A549 (cell line): ENCODE results near the gene CDC42BPB. TPM values are rescaled to one million over a fixed set of nuclear protein-coding genes. Genes with fewer than 3 reads are reported as not detected.

ENCODE experiments used
- ATAC-seq, 2 experiments: fragments of 200-7000 bp in 1 of 2; fragments of >200 bp in 1 of 2; cut with Nextera tagmentation in 1 of 2; cut with Tn5 transposase in 1 of 2; 3 replicates each; pipeline versions ENCODE4 v1.8.0 to v1.9.1; 2018 to 2020; ENCODE audit warnings: mild to moderate bottlenecking in 1 of 2, moderate library complexity in 1 of 2
- CTCF ChIA-PET: fragments of 300-600 bp; sonication (Branson Sonifier 250); formaldehyde crosslinking; extraction: SDS; loops from one replicate; lab custom pipeline; 2021; ENCODE audit warnings: antibody characterized with exemption, inconsistent platforms; lab: Yijun Ruan, JAX
- POLR2A ChIA-PET: fragments of 350-600 bp; formaldehyde crosslinking; extraction: SDS; loops from one replicate; lab custom pipeline; 2021; ENCODE audit warnings: antibody characterized with exemption, inconsistent platforms; lab: Yijun Ruan, JAX
- DNase-seq, 2 experiments: peaks; one replicate each; pipeline versions ENCODE4 v3.0.0 to v3.0.0-alpha.2; 2011 to 2016; ENCODE audit warnings: low read depth in 1 of 2, low spot score in 1 of 2
- FAIRE-seq: peaks from 2 replicates; lab custom pipeline; 2011; peaks lifted over from hg19 to GRCh38; lab: Jason Lieb, UNC
- H3K27ac ChIP-seq, 2 experiments: fragments of >200 bp; sonication (Bioruptor Twin); formaldehyde crosslinking; 3 replicates each; pipeline ENCODE4 v1.5.1; 2016 to 2017
- H3K4me1 ChIP-seq: fragments of >200 bp; sonication (Bioruptor Twin); formaldehyde crosslinking; 3 replicates; pipeline ENCODE4 v1.6.1; 2016
- H3K4me2 ChIP-seq: fragments of >200 bp; sonication (Bioruptor Twin); formaldehyde crosslinking; 3 replicates; pipeline ENCODE4 v1.6.1; 2016
- H3K4me3 ChIP-seq: fragments of >200 bp; sonication (Bioruptor Twin); formaldehyde crosslinking; 3 replicates; pipeline ENCODE4 v1.5.1; 2016
- H3K9me3 ChIP-seq: fragments of >200 bp; sonication (Bioruptor Twin); formaldehyde crosslinking; 3 replicates; pipeline ENCODE4 v1.6.1; 2016
- BHLHE40 ChIP-seq: IDR thresholded peaks from 2 replicates; pipeline ENCODE4 v1.6.1; 2012; ENCODE audit warnings: low read depth, low read length, inconsistent platforms
- CEBPB ChIP-seq, 2 experiments: fragments of >200 bp in 1 of 2; sonication (Bioruptor Twin) in 1 of 2; formaldehyde crosslinking in 1 of 2; IDR thresholded peaks; 2 replicates each; pipeline ENCODE4 v1.6.1; 2012 to 2016
- CTCF ChIP-seq: fragments of >200 bp; sonication (Bioruptor Twin); formaldehyde crosslinking; IDR thresholded peaks from 3 replicates; pipeline ENCODE4 v1.5.1; 2016
- E2F6 ChIP-seq: IDR thresholded peaks from 2 replicates; pipeline ENCODE4 v1.6.1; 2012; ENCODE audit warnings: low read depth, borderline replicate concordance
- EHMT2 ChIP-seq: fragments of 200-600 bp; sonication (generic); IDR thresholded peaks from 2 replicates; pipeline ENCODE4 v1.6.1; 2016; ENCODE audit warnings: antibody characterized with exemption, low read depth, mild to moderate bottlenecking, moderate library complexity
- EP300 ChIP-seq, 2 experiments: fragments of >200 bp; sonication (Bioruptor Twin); formaldehyde crosslinking; IDR thresholded peaks; 2 replicates in 1 of 2; 3 replicates in 1 of 2; pipeline ENCODE4 v1.6.1; 2016 to 2017
- FOSB ChIP-seq: fragments of 250-450 bp; sonication (Bioruptor Pico); IDR thresholded peaks from 2 replicates; pipeline ENCODE4 v1.5.0; 2020; ENCODE audit warnings: mild to moderate bottlenecking, moderate library complexity
- FOSL2 ChIP-seq, 2 experiments: fragments of 450-650 bp in 1 of 2; fragments of >200 bp in 1 of 2; sonication (Bioruptor Twin) in 1 of 2; formaldehyde crosslinking; IDR thresholded peaks; 2 replicates each; pipeline versions ENCODE4 v1.5.0 to v1.6.1; 2016 to 2020; ENCODE audit warnings: mild to moderate bottlenecking in 1 of 2, moderate library complexity in 1 of 2
- HOXB13 ChIP-seq: fragments of 250-450 bp; sonication (Bioruptor Pico); IDR thresholded peaks from 2 replicates; pipeline ENCODE4 v1.5.0; 2020; ENCODE audit warnings: low read depth, mild to moderate bottlenecking, moderate library complexity
- JUN ChIP-seq, 2 experiments: fragments of >200 bp; sonication (Bioruptor Twin); formaldehyde crosslinking; IDR thresholded peaks; 2 replicates in 1 of 2; 3 replicates in 1 of 2; pipeline ENCODE4 v1.6.1; 2016 to 2017
- JUNB ChIP-seq: fragments of >200 bp; sonication (Bioruptor Twin); formaldehyde crosslinking; IDR thresholded peaks from 2 replicates; pipeline ENCODE4 v1.6.1; 2016
- KDM1A ChIP-seq: fragments of 200-600 bp; sonication (generic); IDR thresholded peaks from 2 replicates; pipeline ENCODE4 v1.6.1; 2016; ENCODE audit warnings: low read depth, mild to moderate bottlenecking
- NFE2L2 ChIP-seq: fragments of 150-350 bp; conservative IDR thresholded peaks from 2 replicates; pipeline ENCODE4 v1.6.1; 2014; ENCODE audit warnings: low read length
- NPAS2 ChIP-seq: fragments of 250-450 bp; sonication (Bioruptor Pico); IDR thresholded peaks from 2 replicates; pipeline ENCODE4 v1.8.0; 2022; ENCODE audit warnings: mild to moderate bottlenecking, moderate library complexity, borderline replicate concordance
- POLR2A ChIP-seq: IDR thresholded peaks from 2 replicates; pipeline ENCODE4 v1.6.1; 2012; ENCODE audit warnings: mild to moderate bottlenecking, low read length
- RAD21 ChIP-seq, 2 experiments: fragments of >200 bp in 1 of 2; sonication (Bioruptor Twin) in 1 of 2; formaldehyde crosslinking in 1 of 2; IDR thresholded peaks in 1 of 2; conservative IDR thresholded peaks in 1 of 2; 2 replicates in 1 of 2; 3 replicates in 1 of 2; pipeline ENCODE4 v1.6.1; 2012 to 2018; ENCODE audit warnings: inconsistent platforms in 1 of 2
- RCOR1 ChIP-seq: fragments of 150-350 bp; IDR thresholded peaks from 2 replicates; pipeline ENCODE4 v1.6.1; 2014; ENCODE audit warnings: antibody characterized with exemption, low read length, low read depth
- REST ChIP-seq: fragments of 200-600 bp; sonication (generic); IDR thresholded peaks from 2 replicates; pipeline ENCODE4 v1.6.1; 2016; ENCODE audit warnings: antibody characterized with exemption, mild to moderate bottlenecking, moderate library complexity
- SREBF2 ChIP-seq: fragments of 450-650 bp; IDR thresholded peaks from 2 replicates; pipeline ENCODE4 v1.6.1; 2014; ENCODE audit warnings: mild to moderate bottlenecking, moderate library complexity
- TFCP2L1 ChIP-seq: fragments of 250-450 bp; sonication (Bioruptor Pico); IDR thresholded peaks from 2 replicates; pipeline ENCODE4 v1.5.0; 2021; ENCODE audit warnings: mild to moderate bottlenecking
- WGBS: methylation state at CpG from one replicate; pipeline ENCODE4 v1.1.6; 2017; ENCODE audit errors: missing lambda C conversion rate; 5-methylcytosine and 5-hydroxymethylcytosine counted together
- polyA plus RNA-seq, 4 experiments: library from polyadenylated mRNA; depleted of rRNA in 3 of 4; stranded (reverse); fragments of >200 nt; fragmentation: RNase III in 1 of 4; extraction: RNeasy Plus Mini Kit Qiagen cat#74134 plus additional on column Dnase treatment in 1 of 4; gene quantifications; 2 replicates in 3 of 4; 3 replicates in 1 of 4; pipeline ENCODE4 v1.2.3, GENCODE V29; 2011 to 2017

Gene CDC42BPB
- polyA plus RNA-seq, 2 of the 4 experiments (the other 2 are of a cell fraction), result 56.4 to 57.1 TPM

DNA sequence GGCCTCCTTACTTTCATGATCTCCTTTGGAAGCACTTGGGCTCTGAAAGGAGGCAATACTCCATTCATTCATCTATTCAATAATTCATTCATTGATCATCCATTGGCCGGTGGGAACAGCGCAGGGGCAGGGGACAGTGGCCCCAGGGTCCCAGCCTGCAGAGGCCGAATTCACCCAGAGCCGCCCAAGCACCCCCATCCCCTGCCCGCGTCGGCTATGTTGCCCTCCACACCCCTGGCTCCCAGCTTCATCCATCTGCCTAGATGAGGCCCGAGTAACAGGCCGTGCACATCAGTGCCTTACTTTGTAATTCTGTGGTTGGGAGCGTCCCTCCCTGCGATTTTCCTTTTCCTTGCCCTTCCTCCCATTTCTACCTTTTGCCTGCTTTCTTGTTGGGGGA is 131.7 kb downstream of the CDC42BPB start:
- Histone ChIP-seq H3K4me2 (no peak overlapping the region), H3K9me3 (no peaks in the 10 kb centered on the region), H3K4me1 (peaks cover 8% of the 10 kb centered on the region), H3K4me3 (no peak overlapping the region), H3K27ac (no peak overlapping the region)
- CTCF ChIA-PET, result interaction anchor here (1.3 to 1.4 kb wide), 2 partner anchors 231 to 401 kb away, joined by 3 to 6 read pairs; no protein-coding TSS in a partner anchor
- no peak for DNase-seq
- ATAC-seq, result 0 out of 6 replicates have a peak, but pooled peaks of 1 of the 2 experiments have one; percentile 3
- 83% methylated on average over 11 of the region's 11 CpGs for WGBS
- no peak for FAIRE-seq
- TF ChIP-seq E2F6 (no peak), CEBPB (IDR thresholded peaks at IDR 0.05) (no peak), HOXB13 (CRISPR knock-in tag) (no peak), JUN (IDR thresholded peaks at IDR 0.05) (no peak), EHMT2 (no peak), BHLHE40 (no peak), REST (no peak), JUNB (no peak), CTCF (no peak), RAD21 (conservative IDR thresholded peaks at IDR 0.05 in 1 of 2, IDR thresholded peaks at IDR 0.05 in 1 of 2) (no peak), RCOR1 (no peak), POLR2A (no peak), NFE2L2 (no peak), TFCP2L1 (CRISPR knock-in tag) (no peak), SREBF2 (no peak), FOSB (CRISPR knock-in tag) (no peak), KDM1A (no peak), EP300 (IDR thresholded peaks at IDR 0.05) (no peak), FOSL2 (IDR thresholded peaks at IDR 0.05) (no peak), FOSL2 (CRISPR knock-in tag; IDR thresholded peaks at IDR 0.05) (no peak), NPAS2 (CRISPR knock-in tag) (no peak)
- POLR2A ChIA-PET, result interaction anchor here (0.6 kb wide), 1 partner anchor 495 kb away, joined by 5 read pairs; no protein-coding TSS in a partner anchor
